HG03571 (cell line): ENCODE measurements around the gene SLC17A7.

Experiments
- ATAC-seq: cut with Tn5 transposase; IDR thresholded peaks from one replicate; pipeline ENCODE4 v1.9.1; 2021; ENCODE audit not compliant: unreplicated experiment

Gene SLC17A7

GRCh38 chr19:49411681-49412326, 29.5 kb downstream of the SLC17A7 start:
- no peak for ATAC-seq

- ATAC-seq = no peak
Measured at GRCh38 chr19:49409441-49410029, 31.8 kb downstream of the SLC17A7 start.

- ATAC-seq = no peak
Measured at GRCh38 chr19:49408816-49409440, 32.4 kb downstream of the SLC17A7 start.

GRCh38 chr19:49407482-49408015, 33.8 kb downstream of the SLC17A7 start:
- no peak for ATAC-seq

GRCh38 chr19:49407079-49407478, 34.2 kb downstream of the SLC17A7 start:
- ATAC-seq = no peak

- ATAC-seq = no peak
Measured at GRCh38 chr19:49403404-49404187, 37.7 kb downstream of the SLC17A7 start.

GRCh38 chr19:49400029-49400428, 41.3 kb downstream of the SLC17A7 start:
- ATAC-seq = no peak

GRCh38 chr19:49398931-49399330, 42.4 kb downstream of the SLC17A7 start:
- no peak for ATAC-seq

- no peak for ATAC-seq
Measured at GRCh38 chr19:49398001-49398615, 43.2 kb downstream of the SLC17A7 start.

- no peak for ATAC-seq
Measured at GRCh38 chr19:49396738-49397505, 44.4 kb downstream of the SLC17A7 start.

- no peak for ATAC-seq
Measured at GRCh38 chr19:49395581-49396407, 45.5 kb downstream of the SLC17A7 start.

GRCh38 chr19:49393881-49394280, 47.4 kb downstream of the SLC17A7 start:
- no peak for ATAC-seq

- ATAC-seq = no peak
Measured at GRCh38 chr19:49391581-49392399, 49.5 kb downstream of the SLC17A7 start.

GRCh38 chr19:49390929-49391359, 50.4 kb downstream of the SLC17A7 start:
- ATAC-seq = no peak

- no peak for ATAC-seq
Measured at GRCh38 chr19:49390131-49390928, 51.0 kb downstream of the SLC17A7 start.

GRCh38 chr19:49389406-49389805, 51.9 kb downstream of the SLC17A7 start:
- no peak for ATAC-seq

GRCh38 chr19:49387936-49388372, 53.4 kb downstream of the SLC17A7 start, which contains the start of gene KASH5:
Gene KASH5 (plus strand): TSS chr19:49388249. CDS start chr19:49390884, 2,635 bp downstream.
- ATAC-seq = no peak
